Epidermal melanocyte (primary cell): ENCODE measurements around the gene EML6.

Experiments
- DNase-seq: peaks from one replicate; pipeline ENCODE4 v3.0.0; 2011; ENCODE audit warnings: low spot score; ENCODE audit not compliant: insufficient read length

EML6 gene

DNA sequence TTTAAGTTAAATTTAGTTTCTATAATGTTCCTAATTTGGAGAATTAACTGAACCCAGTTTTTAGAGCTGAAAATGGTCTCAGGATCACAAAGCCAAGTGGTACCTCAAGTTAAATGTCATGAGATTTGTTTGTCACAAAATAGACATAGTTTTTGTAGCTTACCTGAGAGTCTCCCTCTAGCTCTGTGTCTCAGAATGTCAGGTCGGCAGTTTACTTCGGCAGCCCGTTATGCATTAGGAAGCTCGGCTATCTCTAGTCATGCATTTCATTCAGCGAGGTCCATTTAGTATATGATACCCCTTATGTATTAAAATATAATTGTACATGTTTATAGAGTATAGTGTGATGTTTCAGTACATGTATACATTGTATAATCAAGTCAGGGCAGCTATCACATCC lies 155.6 kb downstream of the EML6 start:
- DNase-seq = no peak

GRCh38 chr2:54879598-54880332 lies 156.3 kb downstream of the EML6 start:
- DNase-seq = no peak

DNA sequence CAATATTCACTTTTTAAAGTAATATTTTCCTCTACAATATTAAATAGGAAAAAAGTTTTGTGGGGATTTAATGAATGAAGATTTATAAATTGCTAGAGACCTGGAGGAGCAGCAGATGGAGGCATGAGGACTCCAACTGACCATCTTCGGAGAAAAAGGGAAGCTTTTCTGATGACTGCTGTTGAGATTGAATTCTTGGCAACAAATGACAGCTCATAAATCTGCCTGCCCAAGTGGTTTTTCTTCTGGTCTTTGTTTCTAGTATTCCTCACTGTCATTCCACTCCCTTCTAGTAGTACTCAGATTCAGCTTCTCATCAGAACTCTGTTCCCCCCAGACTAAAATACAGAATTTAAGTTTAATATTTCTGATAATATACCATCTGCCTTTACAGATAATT lies 157.0 kb downstream of the EML6 start:
- DNase-seq = no peak

GRCh38 chr2:54881759-54882158 lies 158.3 kb downstream of the EML6 start:
- DNase-seq = no peak

GRCh38 chr2:54885891-54886290 lies 162.4 kb downstream of the EML6 start:
- no peak for DNase-seq

DNA sequence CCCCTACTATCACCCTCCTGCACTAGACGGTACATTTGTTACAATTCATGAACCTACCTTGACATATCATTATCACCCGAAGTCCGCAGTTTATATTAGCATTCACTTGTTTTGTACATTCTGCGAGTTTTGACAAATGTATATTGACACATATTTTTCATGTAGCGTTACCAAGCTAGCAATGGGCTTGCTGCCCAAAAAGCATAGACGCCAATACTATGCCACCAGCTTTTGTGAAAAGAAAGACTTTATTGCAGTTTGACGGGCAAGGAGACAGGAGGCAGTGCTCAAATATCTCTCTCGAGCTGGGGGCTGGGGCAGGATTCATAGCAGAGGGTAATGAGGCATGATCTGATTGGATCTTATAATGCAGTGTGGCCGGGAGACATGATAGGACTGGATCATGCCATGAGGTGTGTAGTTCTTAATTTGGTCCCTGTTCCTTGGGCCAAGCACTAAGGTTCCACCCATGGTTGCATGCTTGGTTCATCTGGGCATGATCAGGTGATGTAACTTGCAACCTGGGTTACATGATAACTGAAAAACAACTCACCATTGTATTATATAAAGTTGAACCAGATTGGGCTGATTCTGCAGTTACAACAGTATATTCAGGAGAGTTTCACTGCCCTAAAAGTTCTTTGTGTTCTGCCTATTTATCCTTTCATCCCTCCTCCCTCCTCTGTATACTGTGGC lies 164.5 kb downstream of the EML6 start:
- DNase-seq = no peak

- DNase-seq = no peak
These were observed 165.6 kb downstream of the EML6 start for GRCh38 chr2:54889053-54889452.

- no peak for DNase-seq
These were observed 168.4 kb downstream of the EML6 start for GRCh38 chr2:54891909-54892308.

- no peak for DNase-seq
These were observed 171.0 kb downstream of the EML6 start for GRCh38 chr2:54894467-54894866.

DNA sequence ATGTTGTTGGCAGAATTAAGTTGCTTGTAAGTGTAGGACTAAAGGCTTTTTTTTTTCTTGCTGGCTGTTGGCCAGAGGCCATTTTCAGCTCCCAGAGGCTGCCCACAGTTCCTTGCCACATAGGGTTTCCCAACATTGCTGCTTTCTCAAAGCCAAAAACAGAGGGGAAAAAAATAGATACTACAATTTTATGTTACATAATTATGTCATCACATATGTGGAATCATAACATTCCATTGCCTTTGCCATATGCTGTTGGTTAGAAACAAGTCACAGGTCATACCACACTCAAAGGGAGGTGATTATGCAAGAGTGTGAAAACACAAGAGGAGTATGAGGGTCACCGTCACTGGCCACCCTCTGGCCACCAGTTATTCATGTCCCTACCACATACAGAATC lies 172.3 kb downstream of the EML6 start:
- DNase-seq = no peak

GRCh38 chr2:54897420-54898310 lies 174.2 kb downstream of the EML6 start:
- no peak for DNase-seq

- DNase-seq = no peak
These were observed 175.2 kb downstream of the EML6 start for GRCh38 chr2:54898456-54899226.

- DNase-seq = no peak
These were observed 176.2 kb downstream of the EML6 start for GRCh38 chr2:54899576-54900200.

DNA sequence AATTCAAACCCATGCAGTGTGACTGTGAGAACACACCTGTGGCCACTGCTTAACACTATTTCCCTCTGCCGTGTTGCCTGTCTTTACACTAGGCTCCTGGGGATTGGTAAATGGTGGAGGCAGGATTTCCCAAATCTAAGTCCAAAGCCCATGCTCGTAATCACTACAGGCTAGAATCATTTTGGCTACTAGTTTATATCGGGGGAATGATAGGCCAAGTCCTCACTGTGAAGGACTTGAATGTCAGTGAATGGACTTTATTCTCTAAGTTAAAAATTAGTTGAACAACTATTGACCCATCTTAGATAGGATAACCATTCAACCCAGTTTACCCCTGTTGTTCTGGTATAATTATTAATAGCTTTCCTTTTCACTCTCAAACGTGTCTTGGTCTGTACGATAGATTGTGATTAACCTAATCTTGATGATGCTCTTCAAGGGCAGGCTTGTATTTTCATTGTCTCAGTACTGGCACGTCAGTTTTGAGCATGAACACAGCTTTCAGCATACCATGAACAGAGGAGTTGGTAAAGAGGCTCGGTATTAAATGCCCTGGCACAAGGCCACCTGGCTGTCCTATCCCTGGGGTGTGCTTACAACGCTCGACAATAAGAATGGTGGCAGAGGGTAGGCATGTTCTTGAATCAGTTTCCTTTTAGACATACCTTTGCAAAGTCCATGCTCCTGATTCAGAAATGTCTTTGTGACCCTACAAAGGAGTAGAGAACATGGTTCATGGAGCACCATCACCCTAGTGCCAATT lies 177.9 kb downstream of the EML6 start:
- no peak for DNase-seq

DNA sequence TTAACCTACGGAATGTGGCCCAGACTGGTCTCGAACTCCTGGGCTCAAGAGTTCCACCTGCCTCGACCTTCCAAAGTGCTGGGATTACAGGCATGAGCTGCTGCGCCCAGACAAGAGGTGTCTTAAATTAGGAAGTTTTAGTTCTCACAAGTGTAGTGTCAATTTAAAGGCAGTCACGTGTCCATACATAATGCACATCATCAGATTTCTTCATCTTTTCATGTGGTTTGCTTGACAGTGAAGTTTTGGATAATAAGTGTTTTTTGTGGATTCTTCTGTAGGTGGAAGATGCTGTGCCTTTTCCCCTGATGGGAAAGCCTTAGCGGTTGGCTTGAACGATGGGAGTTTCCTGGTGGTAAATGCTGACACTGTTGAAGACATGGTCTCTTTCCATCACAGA lies 179.3 kb downstream of the EML6 start:
- DNase-seq = no peak

GRCh38 chr2:54903736-54904554 lies 180.5 kb downstream of the EML6 start:
- peak; percentile 44 for DNase-seq

DNA sequence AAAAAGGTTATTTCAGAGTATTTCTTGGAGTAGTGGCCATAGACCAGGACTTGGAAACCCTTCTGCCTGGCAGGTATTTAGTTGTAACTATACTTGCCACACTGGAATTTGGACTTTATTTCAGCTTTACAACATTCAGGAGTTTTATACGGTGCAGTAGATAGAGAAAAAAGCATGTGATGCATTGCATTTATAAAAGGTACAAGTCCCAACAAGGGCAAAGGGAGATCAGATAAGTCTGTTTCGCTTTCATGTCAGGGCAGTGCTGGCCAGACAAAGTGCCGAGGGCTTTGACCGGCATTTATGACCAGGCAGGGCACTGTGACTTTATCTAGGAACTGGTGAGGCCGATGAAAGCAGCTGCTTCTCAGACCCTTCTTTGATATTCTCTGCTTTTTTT lies 181.4 kb downstream of the EML6 start:
- no peak for DNase-seq

- DNase-seq = no peak
These were observed 183.3 kb downstream of the EML6 start for GRCh38 chr2:54906716-54907115.

GRCh38 chr2:54907663-54908062 lies 184.2 kb downstream of the EML6 start:
- DNase-seq = no peak
